ENCODE data around the gene DOC2A.

The DOC2A gene

GRCh38 chr16:29987371-29988085 lies 23.3 kb downstream of the DOC2A start:
- DNase-seq, result no peak

GRCh38 chr16:29986931-29987330 lies 23.9 kb downstream of the DOC2A start:
- no peak for DNase-seq

- DNase-seq, result no peak
Observed at GRCh38 chr16:29986231-29986630, 24.6 kb downstream of the DOC2A start.

GRCh38 chr16:29985271-29985811 lies 25.5 kb downstream of the DOC2A start:
- DNase-seq, result no peak

DNA sequence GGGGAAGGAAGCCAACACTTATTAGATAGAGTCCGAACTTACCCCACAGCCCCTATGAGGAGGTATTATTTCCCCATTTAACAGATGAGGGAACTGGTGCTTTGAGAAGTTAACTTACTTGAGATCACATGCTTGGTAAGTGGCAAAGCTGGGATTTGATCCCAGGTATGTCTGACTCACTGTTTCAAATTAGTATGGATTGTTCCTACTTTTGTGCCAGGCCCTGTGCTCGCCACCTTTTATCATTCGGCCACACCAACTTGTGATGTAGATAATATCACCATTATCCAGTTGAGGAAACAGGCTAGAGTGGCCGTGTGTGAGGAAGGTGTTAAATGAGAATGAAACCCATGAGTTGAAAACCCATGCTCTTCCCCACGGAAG lies 26.1 kb downstream of the DOC2A start:
- DNase-seq, result no peak

DNA sequence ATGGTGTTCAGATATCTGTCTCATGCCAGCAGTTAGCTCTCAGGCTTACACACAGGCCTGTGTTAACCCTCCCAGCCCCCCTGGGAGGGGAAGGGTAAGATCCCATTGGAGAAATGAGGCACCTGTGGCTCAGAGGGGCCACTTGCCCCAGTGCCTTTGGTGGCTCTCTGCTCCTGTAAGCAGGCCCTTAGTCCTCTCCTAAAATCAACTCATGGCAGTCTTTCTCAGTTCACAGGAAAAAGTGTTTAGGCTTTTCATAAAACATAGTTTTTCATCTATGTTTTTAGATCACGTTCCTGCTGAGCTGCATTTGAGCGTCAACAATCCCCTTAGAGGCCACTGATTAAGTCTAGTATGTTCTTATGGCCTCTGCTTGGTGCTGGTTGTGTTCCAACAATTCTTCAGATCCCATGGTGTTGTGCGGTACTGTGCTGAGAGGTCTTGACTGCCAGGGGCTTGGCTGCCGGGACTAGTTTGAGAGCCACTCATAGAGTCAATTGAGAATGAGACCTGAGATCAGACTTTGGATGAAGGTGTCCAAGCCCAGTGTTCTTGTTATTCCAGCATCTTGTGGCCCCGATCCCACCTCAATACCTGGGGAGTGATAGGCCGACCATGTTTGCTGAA lies 26.6 kb downstream of the DOC2A start:
- DNase-seq, result no peak

DNA sequence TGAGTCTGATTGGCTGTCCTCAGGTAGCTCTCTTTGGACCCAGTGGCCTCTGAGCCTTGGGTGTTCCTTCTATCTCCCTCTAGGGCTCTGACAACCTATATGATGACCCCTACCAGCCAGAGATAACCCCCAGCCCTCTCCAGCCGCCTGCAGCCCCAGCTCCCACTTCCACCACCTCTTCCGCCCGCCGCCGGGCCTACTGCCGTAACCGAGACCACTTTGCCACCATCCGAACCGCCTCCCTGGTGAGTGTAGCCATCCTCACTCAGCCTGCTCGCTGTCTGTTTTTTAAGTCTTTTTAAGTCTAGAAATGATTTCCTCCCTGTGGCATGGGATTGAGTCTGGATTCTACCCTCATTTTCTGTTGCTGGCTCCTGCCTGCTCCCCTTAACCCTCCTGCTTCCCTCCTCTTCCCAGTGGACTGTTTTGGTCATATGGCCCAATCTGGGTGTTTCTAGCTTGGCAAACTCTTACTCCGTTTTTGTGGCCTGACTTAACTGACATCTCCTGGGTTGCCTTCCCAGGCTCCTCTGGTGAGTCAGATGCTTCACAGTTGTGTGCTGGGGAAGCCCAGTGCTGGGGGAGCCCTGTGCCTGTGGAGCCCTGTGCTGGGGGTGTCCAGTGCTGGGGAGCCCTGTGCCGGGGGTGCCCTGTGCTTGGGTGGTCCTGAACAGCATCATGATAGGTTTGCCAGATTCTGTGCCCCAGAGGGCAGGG lies 27.2 kb downstream of the DOC2A start:
- no peak for DNase-seq

DNA sequence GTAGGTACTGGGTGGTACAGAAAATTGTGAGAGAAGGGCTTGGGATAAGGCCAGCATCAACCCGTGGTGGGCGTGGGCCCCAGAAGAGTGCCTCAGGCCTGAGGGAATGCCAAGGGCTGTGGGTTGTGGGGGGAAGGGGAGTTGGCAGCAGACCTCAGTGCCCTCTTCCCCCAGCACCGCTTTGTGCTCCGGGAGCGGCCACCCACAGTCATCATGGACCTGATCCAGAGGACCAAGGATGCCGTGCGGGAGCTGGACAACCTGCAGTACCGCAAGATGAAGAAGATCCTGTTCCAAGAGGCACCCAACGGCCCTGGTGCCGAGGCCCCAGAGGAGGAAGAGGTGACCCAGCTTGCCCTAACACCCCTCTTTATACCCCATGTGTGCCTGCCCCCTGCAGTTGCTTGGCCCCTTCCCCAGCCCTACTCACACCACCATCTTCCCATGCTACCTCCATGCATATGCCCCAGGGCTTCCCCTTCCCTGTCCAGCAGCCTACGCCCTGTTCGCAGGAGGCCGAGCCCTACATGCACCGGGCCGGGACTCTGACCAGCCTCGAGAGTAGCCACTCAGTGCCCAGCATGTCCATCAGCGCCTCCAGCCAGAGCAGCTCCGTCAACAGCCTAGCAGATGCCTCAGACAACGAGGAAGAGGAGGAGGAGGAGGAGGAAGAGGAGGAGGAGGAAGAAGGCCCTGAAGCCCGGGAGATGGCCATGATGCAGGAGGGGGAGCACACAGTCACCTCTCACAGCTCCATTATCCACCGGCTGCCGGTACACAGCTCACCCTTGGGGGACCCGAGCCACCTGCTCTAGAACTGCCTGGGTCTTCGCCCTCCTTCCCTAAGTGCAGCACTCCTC lies 28.0 kb downstream of the DOC2A start:
- no peak for DNase-seq

- no peak for DNase-seq
Observed at GRCh38 chr16:29978564-29979270, 32.1 kb downstream of the DOC2A start.

- DNase-seq, result no peak
Observed at GRCh38 chr16:29978081-29978480, 32.7 kb downstream of the DOC2A start.

GRCh38 chr16:29977063-29977825 lies 33.6 kb downstream of the DOC2A start:
- DNase-seq, result no peak

DNA sequence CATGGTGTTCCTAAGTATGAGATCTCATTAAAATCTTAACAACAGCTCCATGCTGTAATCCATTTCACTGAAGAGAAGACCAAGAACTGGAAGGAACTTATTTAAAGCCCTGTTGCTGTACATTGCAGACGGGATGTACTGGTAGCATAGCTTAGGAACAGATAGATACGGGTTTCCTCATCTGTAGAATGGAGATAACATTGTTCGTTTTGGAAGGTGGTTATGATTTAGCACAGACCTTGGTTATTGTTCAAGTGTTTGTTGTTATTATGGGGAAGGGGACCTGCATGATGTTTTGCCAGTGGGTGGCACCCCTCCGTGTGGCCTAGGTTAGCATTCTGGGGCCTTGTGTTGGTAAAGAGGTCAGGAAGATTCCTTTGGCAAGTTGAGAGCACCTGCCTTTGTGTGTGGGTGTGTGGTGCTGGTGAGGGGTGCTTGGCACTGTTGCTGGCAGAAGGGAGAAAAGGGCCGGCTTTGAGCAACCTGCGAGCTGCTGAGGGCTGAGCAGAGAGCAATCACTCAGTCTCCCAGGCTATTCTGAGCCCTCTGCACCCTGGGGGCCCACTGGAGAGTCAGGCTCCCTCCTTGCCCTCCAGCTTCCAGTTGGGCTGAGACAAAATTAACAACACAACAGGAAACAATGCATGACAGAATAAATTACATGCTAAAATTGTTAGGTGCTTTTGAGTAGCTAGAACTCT lies 34.9 kb downstream of the DOC2A start:
- DNase-seq, result no peak

DNA sequence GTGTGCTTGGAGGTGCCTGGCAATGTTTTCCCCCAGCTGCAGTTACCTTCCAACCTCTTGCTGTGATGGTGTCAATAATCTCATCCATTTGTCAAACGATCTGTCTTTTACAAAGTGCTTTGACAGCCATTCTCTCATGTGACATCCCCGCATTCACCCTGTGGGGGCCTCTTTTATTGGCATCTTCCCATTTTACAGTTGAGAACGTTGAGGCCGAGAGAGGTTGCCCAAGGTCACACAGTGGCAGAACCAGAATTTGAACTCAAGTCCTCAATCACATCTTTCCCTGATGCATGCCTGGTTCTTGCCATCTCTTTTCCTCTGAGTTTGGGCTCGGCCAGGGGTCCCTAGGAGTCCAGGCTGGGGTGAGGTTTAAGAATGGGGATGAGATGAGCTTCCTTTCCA lies 35.7 kb downstream of the DOC2A start:
- no peak for DNase-seq

DNA sequence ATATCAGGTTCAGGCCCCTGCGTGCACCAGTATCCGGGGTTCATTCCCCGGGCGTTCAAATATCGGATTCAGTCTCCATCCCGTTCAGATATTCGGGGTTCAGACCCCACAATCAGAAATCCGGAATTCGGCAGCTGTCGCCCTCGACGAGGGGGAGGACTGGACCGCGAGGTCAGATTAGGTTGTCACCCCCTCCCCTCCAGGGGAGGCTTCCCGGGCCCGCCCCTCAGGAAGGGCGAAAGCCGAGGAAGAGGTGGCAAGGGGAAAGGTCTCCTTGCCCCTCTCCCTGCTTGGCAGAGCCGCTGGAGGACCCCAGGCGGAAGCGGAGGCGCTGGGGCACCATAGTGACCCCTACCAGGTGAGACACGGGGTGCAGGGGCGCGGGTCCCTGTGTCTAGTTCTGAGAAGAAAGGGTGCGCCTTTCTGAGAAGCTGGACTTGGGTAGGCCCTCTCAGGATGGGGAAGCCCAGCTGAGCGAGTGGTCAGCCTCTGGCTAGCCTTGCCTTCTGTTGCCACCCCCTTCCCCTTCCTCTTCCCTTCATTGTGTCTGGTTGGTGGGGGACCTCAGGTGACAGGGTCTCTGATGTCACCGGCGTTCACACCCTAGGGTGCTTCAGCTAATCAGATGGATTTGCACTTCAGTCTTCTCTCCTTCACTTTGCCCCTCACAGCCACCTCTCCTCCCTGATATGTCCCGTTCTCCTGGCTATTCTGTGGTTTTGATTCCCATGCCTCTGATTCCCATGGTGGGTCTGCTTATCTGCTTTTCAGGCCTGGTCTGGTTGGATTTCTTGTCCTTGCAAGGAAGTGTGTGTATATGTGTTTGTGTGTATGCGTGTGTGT lies 36.3 kb downstream of the DOC2A start:
- DNase-seq, result peak in 1 of 2 experiments; percentile 40

- peak; percentile 97 to 99 for DNase-seq
Observed at GRCh38 chr16:29973384-29974246, 37.2 kb downstream of the DOC2A start, which contains the start of gene TAOK2. TSS of gene TAOK2 (plus strand) at chr16:29973868. CDS start at chr16:29977773, 3,905 bp downstream.

DNA sequence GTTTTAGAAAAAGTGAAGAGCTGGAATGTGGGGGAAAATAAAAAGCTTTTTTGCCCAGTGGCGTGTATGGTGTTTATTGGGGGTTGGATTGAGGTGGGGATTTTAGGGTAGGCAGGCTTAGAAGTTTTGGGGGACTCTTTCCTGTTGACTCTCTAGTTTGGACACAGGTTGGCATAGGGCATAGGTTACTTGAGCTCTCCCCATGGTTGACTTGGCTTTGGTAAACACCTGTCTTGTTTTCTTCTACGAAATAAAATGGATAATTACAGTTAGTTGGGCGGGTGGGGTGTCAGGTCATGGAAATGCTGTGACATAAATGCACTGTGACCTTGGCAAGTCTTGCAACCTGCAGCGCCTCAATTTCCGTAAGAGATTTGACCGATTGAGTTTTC lies 37.8 kb downstream of the DOC2A start:
- DNase-seq, result no peak

DNA sequence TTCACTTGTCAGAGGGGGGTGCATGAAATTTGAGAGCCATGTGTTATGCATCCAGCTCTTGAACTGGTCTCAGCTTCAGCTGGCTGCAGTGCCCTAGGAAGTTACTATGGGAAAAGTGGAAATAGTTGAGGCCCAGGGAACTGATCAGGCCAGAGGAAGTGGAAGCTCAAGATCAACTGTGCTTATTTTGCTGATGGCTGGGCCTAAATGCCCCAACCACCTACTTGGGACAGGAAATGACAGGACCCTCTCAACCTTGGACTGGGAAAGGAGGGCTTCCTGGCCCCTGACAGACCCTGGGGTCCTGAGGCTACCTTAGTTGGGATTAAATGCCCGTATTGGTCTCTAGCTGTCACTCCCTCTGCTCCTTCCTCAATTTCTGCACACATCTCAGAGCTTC lies 38.3 kb downstream of the DOC2A start:
- DNase-seq, result no peak

- DNase-seq, result no peak
Observed at GRCh38 chr16:29971304-29971703, 39.5 kb downstream of the DOC2A start.

DNA sequence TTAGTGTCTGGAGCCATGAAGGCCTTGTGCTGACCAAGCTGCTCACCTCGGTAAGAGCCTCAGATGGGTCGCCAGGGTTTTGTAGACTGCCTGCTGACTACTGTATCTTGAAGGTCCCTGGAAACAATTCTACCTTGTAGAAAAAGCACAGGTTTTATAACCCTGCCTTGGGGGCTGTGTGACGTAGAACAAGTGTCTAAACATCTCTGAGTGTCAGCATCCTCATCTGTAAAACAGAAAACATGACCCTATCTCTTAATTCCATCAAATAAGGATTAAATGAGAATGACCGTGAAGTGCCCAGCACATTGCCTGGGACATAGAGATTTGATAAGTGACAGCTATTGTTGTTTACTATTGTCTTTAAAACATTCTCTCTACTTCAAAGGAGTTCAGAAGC lies 42.6 kb downstream of the DOC2A start:
- no peak for DNase-seq
